B cell (primary cell): ENCODE data around the gene CASKIN1. TPM values are rescaled to one million over a fixed set of nuclear protein-coding genes. Genes with fewer than 3 reads are reported as not detected.

Source experiments
- polyA plus RNA-seq: library from polyadenylated mRNA; depleted of rRNA; stranded (reverse); fragments of >200 nt; gene quantifications from 2 replicates; pipeline ENCODE4 v1.2.3, GENCODE V29; 2012
- small RNA-seq: library from RNA; depleted of rRNA; stranded (forward); fragments of <200 nt; gene quantifications from one replicate; pipeline ENCODE3, GENCODE V24; 2012; ENCODE audit warnings: low replicate concordance, low read depth; ENCODE audit not compliant: insufficient read length
- total RNA-seq, 2 donors: library from RNA; stranded (reverse); fragments of 120-200 nt in 1 of 2; gene quantifications; 1 replicate in 1 of 2; 2 replicates in 1 of 2; pipeline versions ENCODE4 v1.2.3 to v1.2.4, GENCODE V29; 2013 to 2022

The CASKIN1 gene
- total and polyA plus RNA-seq, 2 donors (not counting 1 experiment from before 2014, with no cell fraction given), result 0.01 TPM; not detected in 1

Small RNA genes lying within 50 kb of the gene (small RNA-seq; reads per million reads assigned to genes)
- not detected for gene MIR3180-5
- not detected for gene MIR4516
- gene RF00019, result not detected
- gene SNORD60, result not detected

Other genes with a start within 250 kb of the CASKIN1 start
- not detected in 2 replicates for gene RPL3L, start 241.9 kb downstream of the CASKIN1 start, total RNA-seq
- gene RPL3L, start 241.9 kb downstream of the CASKIN1 start, polyA plus RNA-seq, result not detected in 2 replicates
- 63.7 and 70.4 TPM in 2 replicates for gene NDUFB10, start 237.1 kb downstream of the CASKIN1 start, total RNA-seq
- gene NDUFB10, start 237.1 kb downstream of the CASKIN1 start, polyA plus RNA-seq, result 76.9 and 92.6 TPM in 2 replicates
- gene RPS2, start 231.8 kb downstream of the CASKIN1 start, total RNA-seq, result 3,155 and 3,261 TPM in 2 replicates
- 4,202 and 6,138 TPM in 2 replicates for gene RPS2, start 231.8 kb downstream of the CASKIN1 start, polyA plus RNA-seq
- 0.36 and 0.76 TPM in 2 replicates for gene RNF151, start 229.7 kb downstream of the CASKIN1 start, total RNA-seq
- 0.13 and 0.27 TPM in 2 replicates for gene RNF151, start 229.7 kb downstream of the CASKIN1 start, polyA plus RNA-seq
- gene TBL3, start 224.6 kb downstream of the CASKIN1 start, total RNA-seq, result 31.9 and 32.2 TPM in 2 replicates
- 41.2 and 52.2 TPM in 2 replicates for gene TBL3, start 224.6 kb downstream of the CASKIN1 start, polyA plus RNA-seq
- 0.49 and 0.74 TPM in 2 replicates for gene NOXO1, start 215.1 kb downstream of the CASKIN1 start, total RNA-seq
- 0.30 and 1.0 TPM in 2 replicates for gene NOXO1, start 215.1 kb downstream of the CASKIN1 start, polyA plus RNA-seq
- 28.2 and 30.4 TPM in 2 replicates for gene GFER, start 212.4 kb downstream of the CASKIN1 start, total RNA-seq
- gene GFER, start 212.4 kb downstream of the CASKIN1 start, polyA plus RNA-seq, result 15.6 and 16.1 TPM in 2 replicates
- gene SYNGR3, start 206.6 kb downstream of the CASKIN1 start, total RNA-seq, result 19.8 and 20.8 TPM in 2 replicates
- 19.5 and 28.7 TPM in 2 replicates for gene SYNGR3, start 206.6 kb downstream of the CASKIN1 start, polyA plus RNA-seq
- gene ZNF598, start 186.8 kb downstream of the CASKIN1 start, total RNA-seq, result 49.5 and 50.3 TPM in 2 replicates
- 61.1 and 61.5 TPM in 2 replicates for gene ZNF598, start 186.8 kb downstream of the CASKIN1 start, polyA plus RNA-seq
- 0.70 and 1.7 TPM in 2 replicates for gene NPW, start 176.8 kb downstream of the CASKIN1 start, total RNA-seq
- gene NPW, start 176.8 kb downstream of the CASKIN1 start, polyA plus RNA-seq, result 0.13 and 0.36 TPM in 2 replicates
- gene NHERF2, start 169.7 kb downstream of the CASKIN1 start, total RNA-seq, result 1.9 and 2.2 TPM in 2 replicates
- 1.5 and 1.8 TPM in 2 replicates for gene NHERF2, start 169.7 kb downstream of the CASKIN1 start, polyA plus RNA-seq
- 14.1 and 17.5 TPM in 2 replicates for gene NTHL1, start 148.8 kb downstream of the CASKIN1 start, total RNA-seq
- gene NTHL1, start 148.8 kb downstream of the CASKIN1 start, polyA plus RNA-seq, result 20.1 and 27.6 TPM in 2 replicates
- 188 and 194 TPM in 2 replicates for gene TSC2, start 148.6 kb downstream of the CASKIN1 start, total RNA-seq
- gene TSC2, start 148.6 kb downstream of the CASKIN1 start, polyA plus RNA-seq, result 128 and 134 TPM in 2 replicates
- gene PKD1, start 60.7 kb downstream of the CASKIN1 start, total RNA-seq, result 103 and 116 TPM in 2 replicates
- 97.6 and 100 TPM in 2 replicates for gene PKD1, start 60.7 kb downstream of the CASKIN1 start, polyA plus RNA-seq
- 0.58 and 0.62 TPM in 2 replicates for gene RAB26, start 48.0 kb downstream of the CASKIN1 start, total RNA-seq
- 0.95 and 1.2 TPM in 2 replicates for gene RAB26, start 48.0 kb downstream of the CASKIN1 start, polyA plus RNA-seq
- 42.3 and 50.9 TPM in 2 replicates for gene TRAF7, start 40.8 kb downstream of the CASKIN1 start, total RNA-seq
- gene TRAF7, start 40.8 kb downstream of the CASKIN1 start, polyA plus RNA-seq, result 30.4 and 46.1 TPM in 2 replicates
- gene MLST8, start 8.8 kb upstream of the CASKIN1 start, total RNA-seq, result 36.1 and 39.0 TPM in 2 replicates
- gene MLST8, start 8.8 kb upstream of the CASKIN1 start, polyA plus RNA-seq, result 107 and 112 TPM in 2 replicates
- 13.1 and 18.3 TPM in 2 replicates for gene BRICD5, start 14.3 kb upstream of the CASKIN1 start, total RNA-seq
- gene BRICD5, start 14.3 kb upstream of the CASKIN1 start, polyA plus RNA-seq, result 11.9 and 16.8 TPM in 2 replicates
- gene PGP, start 18.2 kb upstream of the CASKIN1 start, total RNA-seq, result 15.1 and 16.5 TPM in 2 replicates
- gene PGP, start 18.2 kb upstream of the CASKIN1 start, polyA plus RNA-seq, result 13.4 and 15.4 TPM in 2 replicates
- 41.8 and 43.0 TPM in 2 replicates for gene E4F1, start 27.0 kb upstream of the CASKIN1 start, total RNA-seq
- gene E4F1, start 27.0 kb upstream of the CASKIN1 start, polyA plus RNA-seq, result 70.9 and 76.2 TPM in 2 replicates
- gene DNASE1L2, start 39.8 kb upstream of the CASKIN1 start, total RNA-seq, result 1.1 and 1.6 TPM in 2 replicates
- gene DNASE1L2, start 39.8 kb upstream of the CASKIN1 start, polyA plus RNA-seq, result 1.6 TPM in 2 replicates
- 38.4 and 46.4 TPM in 2 replicates for gene ECI1, start 55.0 kb upstream of the CASKIN1 start, total RNA-seq
- 26.2 and 34.3 TPM in 2 replicates for gene ECI1, start 55.0 kb upstream of the CASKIN1 start, polyA plus RNA-seq
- 209 and 210 TPM in 2 replicates for gene RNPS1, start 71.5 kb upstream of the CASKIN1 start, total RNA-seq
- gene RNPS1, start 71.5 kb upstream of the CASKIN1 start, polyA plus RNA-seq, result 230 and 265 TPM in 2 replicates
- gene ABCA3, start 144.1 kb upstream of the CASKIN1 start, total RNA-seq, result 5.1 and 5.4 TPM in 2 replicates
- gene ABCA3, start 144.1 kb upstream of the CASKIN1 start, polyA plus RNA-seq, result 2.4 and 3.1 TPM in 2 replicates
- 4.1 and 5.3 TPM in 2 replicates for gene CCNF, start 232.8 kb upstream of the CASKIN1 start, total RNA-seq
- 3.2 and 4.7 TPM in 2 replicates for gene CCNF, start 232.8 kb upstream of the CASKIN1 start, polyA plus RNA-seq